IMR-90 (cell line): Measurements from ENCODE around the gene RAVER2. TPM values are rescaled to one million over a fixed set of nuclear protein-coding genes. Genes with fewer than 3 reads are reported as not detected.

ENCODE experiments used
- ATAC-seq: fragments of 200-7000 bp; cut with Tn5 transposase; 2 replicates; pipeline ENCODE4 v1.9.1; 2020; ENCODE audit warnings: low read depth, mild to moderate bottlenecking, moderate library complexity
- BruUV-seq: library from RNA; stranded (reverse); fragments of 400-500 nt; replicated peaks from 2 replicates; lab custom pipeline; 2021; lab: Mats Ljungman, UMichigan
- CTCF ChIA-PET: fragments of 300-600 bp; formaldehyde crosslinking; extraction: SDS; loops from one replicate; lab custom pipeline; 2021; ENCODE audit warnings: antibody characterized with exemption; lab: Yijun Ruan, JAX
- POLR2A ChIA-PET: fragments of 300-600 bp; sonication (Branson Sonifier 250); formaldehyde crosslinking; loops from one replicate; lab custom pipeline; 2022; ENCODE audit warnings: antibody characterized with exemption; ENCODE audit not compliant: unreplicated experiment; lab: Charles Lee
- DNase-seq: peaks from one replicate; pipeline ENCODE4 v3.0.0; 2013
- H2AFZ ChIP-seq: replicated peaks from 2 replicates; pipeline ENCODE3; 2013; ENCODE audit warnings: low read length, mild to moderate bottlenecking; ENCODE audit not compliant: poor library complexity
- H2AK5ac ChIP-seq: 2 replicates; pipeline ENCODE4 v1.6.1; 2013; ENCODE audit warnings: low read depth, low read length, inconsistent platforms
- H2AK9ac ChIP-seq: replicated peaks from 2 replicates; pipeline ENCODE3; 2013; ENCODE audit warnings: mild to moderate bottlenecking, low read depth, low read length, moderate library complexity; ENCODE audit not compliant: poor library complexity
- H2BK120ac ChIP-seq: 2 replicates; pipeline ENCODE4 v1.6.1; 2013; ENCODE audit warnings: low read depth, low read length, inconsistent platforms
- H2BK15ac ChIP-seq: 3 replicates; pipeline ENCODE4 v1.6.1; 2013; ENCODE audit warnings: low read depth, low read length, inconsistent platforms
- H2BK20ac ChIP-seq: 2 replicates; pipeline ENCODE4 v1.6.1; 2013; ENCODE audit warnings: low read depth, mild to moderate bottlenecking, inconsistent platforms, low read length, moderate library complexity
- H2BK5ac ChIP-seq: 2 replicates; pipeline ENCODE4 v1.6.1; 2013; ENCODE audit warnings: mild to moderate bottlenecking, low read depth, low read length, inconsistent platforms; ENCODE audit not compliant: poor library complexity, severe bottlenecking
- H3K14ac ChIP-seq: replicated peaks from 2 replicates; pipeline ENCODE4 v1.6.1; 2013; ENCODE audit warnings: low read depth, low read length, inconsistent platforms
- H3K18ac ChIP-seq: 2 replicates; pipeline ENCODE4 v1.6.1; 2013; ENCODE audit warnings: low read depth, low read length, control low read depth
- H3K23ac ChIP-seq: 2 replicates; pipeline ENCODE4 v1.6.1; 2013; ENCODE audit warnings: low read depth, low read length, inconsistent platforms
- H3K27ac ChIP-seq: 2 replicates; pipeline ENCODE4 v1.5.1; 2013; ENCODE audit warnings: mild to moderate bottlenecking, control low read depth, low read length; ENCODE audit not compliant: insufficient read depth
- H3K27me3 ChIP-seq: 2 replicates; pipeline ENCODE4 v1.6.1; 2013; ENCODE audit warnings: low read length; ENCODE audit not compliant: control insufficient read depth, insufficient read depth
- H3K36me3 ChIP-seq: 2 replicates; pipeline ENCODE4 v1.6.1; 2013; ENCODE audit warnings: low read length, mixed read lengths; ENCODE audit not compliant: control insufficient read depth, insufficient read depth
- H3K4ac ChIP-seq: 2 replicates; pipeline ENCODE4 v1.6.1; 2013; ENCODE audit warnings: low read depth, low read length, inconsistent platforms
- H3K4me1 ChIP-seq: 2 replicates; pipeline ENCODE4 v1.6.1; 2013; ENCODE audit warnings: low read length, mixed read lengths; ENCODE audit not compliant: control insufficient read depth, insufficient read depth
- H3K4me2 ChIP-seq: 2 replicates; pipeline ENCODE4 v1.6.1; 2013; ENCODE audit warnings: low read depth, mild to moderate bottlenecking, control low read depth, low read length, moderate library complexity
- H3K4me3 ChIP-seq: 2 replicates; pipeline ENCODE4 v1.5.1; 2013; ENCODE audit warnings: low read depth, mild to moderate bottlenecking, control low read depth, low read length, moderate library complexity; ENCODE audit not compliant: insufficient read depth
- H3K56ac ChIP-seq: 2 replicates; pipeline ENCODE4 v1.6.1; 2013; ENCODE audit warnings: low read length, inconsistent platforms; ENCODE audit not compliant: insufficient read depth; ENCODE audit errors: extremely low read depth
- H3K79me1 ChIP-seq, 2 experiments: 2 replicates each; pipeline ENCODE4 v1.6.1; 2013; ENCODE audit warnings: low read length in 2 of 2, inconsistent platforms in 1 of 2, low read depth in 1 of 2
- H3K9ac ChIP-seq: 2 replicates; pipeline ENCODE4 v1.6.1; 2013; ENCODE audit warnings: low read depth, low read length, control low read depth
- H3K9me1 ChIP-seq: 2 replicates; pipeline ENCODE4 v1.6.1; 2013; ENCODE audit warnings: low read length, inconsistent platforms; ENCODE audit not compliant: insufficient read depth
- H3K9me3 ChIP-seq: 2 replicates; pipeline ENCODE4 v1.6.1; 2013; ENCODE audit warnings: low read length; ENCODE audit not compliant: control insufficient read depth, insufficient read depth
- H4K20me1 ChIP-seq: 2 replicates; pipeline ENCODE4 v1.6.1; 2013; ENCODE audit warnings: low read length, inconsistent platforms; ENCODE audit not compliant: insufficient read depth
- H4K5ac ChIP-seq: 2 replicates; pipeline ENCODE4 v1.6.1; 2013; ENCODE audit warnings: mild to moderate bottlenecking, low read depth, low read length, control low read depth
- H4K8ac ChIP-seq, 2 experiments: 2 replicates each; pipeline ENCODE4 v1.6.1; 2013; ENCODE audit warnings: low read depth in 2 of 2, low read length in 2 of 2, control low read depth in 1 of 2, inconsistent platforms in 1 of 2
- H4K91ac ChIP-seq: 2 replicates; pipeline ENCODE4 v1.6.1; 2013; ENCODE audit warnings: low read depth, low read length, inconsistent platforms; ENCODE audit not compliant: insufficient read depth
- CTCF ChIP-seq: conservative IDR thresholded peaks from 2 replicates; pipeline ENCODE4 v1.5.1; 2012; ENCODE audit warnings: mild to moderate bottlenecking, low read depth, low read length, improper control_type of control experiment
- SMC3 ChIP-seq: fragments of 150-350 bp; IDR thresholded peaks from 2 replicates; pipeline ENCODE4 v1.6.1; 2016; ENCODE audit warnings: low read depth, mild to moderate bottlenecking, antibody characterized with exemption, low read length, moderate library complexity
- dilution Hi-C: fragments of 300-500 bp; cut with HindIII; formaldehyde crosslinking; loops from one replicate; pipeline ENCODE4 v1.14.3; 2018; ENCODE audit warnings: low sequenced_read_pairs; ENCODE audit not compliant: unreplicated experiment
- in situ Hi-C: fragments of 300-500 bp; cut with MboI; formaldehyde crosslinking; loops from 3 replicates; pipeline ENCODE4 v1.14.3; 2019; ENCODE audit warnings: low sequenced_read_pairs, inconsistent platforms, mixed read lengths
- intact Hi-C: fragments of 100-400 bp; cut with micrococcal nuclease; formaldehyde crosslinking; loops from 2 replicates; pipeline ENCODE4 v1.10.0; 2022
- polyA plus RNA-seq, 3 experiments: library from polyadenylated mRNA; depleted of rRNA; stranded (reverse); fragments of >200 nt; gene quantifications; 2 replicates each; pipeline ENCODE4 v1.2.3, GENCODE V29; 2012; ENCODE audit warnings: low replicate concordance in 1 of 3
- total RNA-seq: library from RNA; depleted of rRNA; stranded (reverse); fragments of >200 nt; gene quantifications from 2 replicates; pipeline ENCODE4 v1.2.3, GENCODE V29; 2012

RAVER2 gene
- total and polyA plus RNA-seq, 2 of the 4 experiments (the other 2 are of a cell fraction): 3.7 to 6.1 TPM

DNA sequence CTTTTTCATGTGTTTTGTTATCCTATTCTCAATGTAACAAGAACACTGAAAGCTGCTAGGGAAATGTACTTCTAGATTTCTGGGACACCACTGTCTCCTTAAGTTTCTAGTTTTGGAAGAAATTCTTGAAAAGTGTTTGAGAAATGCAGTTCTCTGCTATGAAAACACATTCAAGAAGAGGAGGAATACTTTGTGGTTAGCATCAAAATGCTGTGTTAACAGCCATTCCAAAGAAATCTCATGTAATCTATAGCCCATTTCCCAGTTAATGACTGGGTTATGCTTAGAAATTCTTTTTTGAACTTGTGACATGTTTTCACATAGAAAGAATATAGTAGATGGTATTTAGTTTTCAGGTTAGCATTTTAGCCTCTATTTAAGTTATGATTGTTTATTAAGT is 6.0 kb downstream of the RAVER2 start:
- BruUV-seq: no TSS peak
- in situ Hi-C loops (no loop called here), dilution Hi-C loops (no loop called here), intact Hi-C loops (no loop called here)
- Histone ChIP-seq H2AK9ac (no peak overlapping the region), H2BK15ac (no peak overlapping the region), H3K4me3 (no peak overlapping the region), H2BK120ac (no peak overlapping the region), H3K79me1 (no peaks in the 10 kb centered on the region; a peak in 1 of 4 replicates), H3K56ac (no peak overlapping the region), H3K23ac (no peak overlapping the region), H2AK5ac (no peak overlapping the region), H4K20me1 (no peaks in the 10 kb centered on the region), H3K27ac (no peak overlapping the region), H3K4me2 (no peak overlapping the region), H2AFZ (no peak overlapping the region), H3K4me1 (no peaks in the 10 kb centered on the region), H4K91ac (no peak overlapping the region), H3K9ac (no peak overlapping the region), H3K9me1 (no peaks in the 10 kb centered on the region; the same call in 1 of the 2 replicates), H3K36me3 (no peaks in the 10 kb centered on the region), H3K27me3 (no peaks in the 10 kb centered on the region), H3K18ac (no peak overlapping the region), H3K4ac (no peak overlapping the region), H2BK5ac (no peak overlapping the region), H2BK20ac (no peak overlapping the region), H3K9me3 (no peaks in the 10 kb centered on the region), H4K8ac (no peak overlapping the region), H4K5ac (no peak overlapping the region), H3K14ac (no peak overlapping the region)
- POLR2A ChIA-PET: no interaction called here
- ATAC-seq: peak; percentile 49; the same call in 1 of the 2 replicates
- CTCF ChIA-PET: interaction anchor here (0.6 to 1.3 kb wide), 3 partner anchors 75 to 1175 kb away, joined by 3 read pairs; no protein-coding TSS in a partner anchor
- no peak for DNase-seq
- TF ChIP-seq CTCF (no peak), SMC3 (no peak)
